GM19238 (cell line): Measurements from ENCODE around the gene PPME1.

Experiments
- DNase-seq: peaks from one replicate; pipeline ENCODE4 v3.0.0; 2011; ENCODE audit warnings: low spot score; ENCODE audit not compliant: insufficient read length

Gene PPME1

GRCh38 chr11:74280494-74280893 is 109.4 kb downstream of the PPME1 start:
- no peak for DNase-seq

DNA sequence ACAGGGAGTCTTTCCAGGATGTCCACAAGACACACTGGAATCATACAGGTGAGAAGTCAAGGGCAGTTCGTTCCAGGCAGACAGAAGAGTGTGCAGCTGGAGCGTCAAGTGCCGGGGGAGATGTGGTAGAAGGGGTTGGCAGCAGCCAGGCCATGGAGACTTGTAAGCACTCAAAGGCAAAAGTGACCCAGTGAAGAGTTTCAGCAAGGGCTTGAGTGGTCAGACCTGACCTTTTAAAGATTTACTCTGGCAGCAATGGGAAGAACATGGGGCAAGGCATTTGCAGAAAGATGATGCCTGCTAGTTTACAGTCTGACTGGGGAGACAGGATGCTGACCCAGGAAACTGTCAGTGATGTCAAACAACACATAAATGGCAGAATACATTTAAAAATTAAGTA is 111.3 kb downstream of the PPME1 start:
- no peak for DNase-seq

GRCh38 chr11:74282914-74283371 is 111.9 kb downstream of the PPME1 start:
- DNase-seq = no peak

DNA sequence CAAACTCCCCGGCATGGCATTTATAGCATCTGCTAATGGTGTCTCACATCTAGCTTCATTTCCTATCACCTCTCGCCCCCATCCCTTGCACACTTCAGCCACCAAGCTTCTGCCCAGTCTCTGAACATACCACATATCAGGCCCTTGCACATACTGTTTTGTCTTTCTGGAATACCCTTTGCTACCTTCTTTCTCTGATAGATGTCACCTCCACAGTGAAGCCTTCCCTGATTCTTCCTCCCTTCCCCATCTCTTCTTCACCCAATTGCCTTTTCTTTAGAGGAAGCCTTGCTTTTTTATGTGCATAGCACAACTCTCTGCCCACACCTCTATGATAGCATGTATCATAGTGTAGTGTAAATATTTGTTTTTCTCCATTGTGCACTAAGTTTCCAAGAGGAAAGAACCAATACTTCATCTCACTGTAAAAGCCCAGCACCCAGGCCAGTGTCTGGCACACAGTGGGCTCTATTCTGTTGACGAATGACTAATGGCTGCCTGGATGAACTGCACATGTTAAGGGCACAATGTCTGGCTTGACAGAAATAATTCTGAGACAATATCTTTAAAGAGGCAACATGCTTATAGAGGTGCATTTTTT is 112.6 kb downstream of the PPME1 start:
- DNase-seq = no peak

DNA sequence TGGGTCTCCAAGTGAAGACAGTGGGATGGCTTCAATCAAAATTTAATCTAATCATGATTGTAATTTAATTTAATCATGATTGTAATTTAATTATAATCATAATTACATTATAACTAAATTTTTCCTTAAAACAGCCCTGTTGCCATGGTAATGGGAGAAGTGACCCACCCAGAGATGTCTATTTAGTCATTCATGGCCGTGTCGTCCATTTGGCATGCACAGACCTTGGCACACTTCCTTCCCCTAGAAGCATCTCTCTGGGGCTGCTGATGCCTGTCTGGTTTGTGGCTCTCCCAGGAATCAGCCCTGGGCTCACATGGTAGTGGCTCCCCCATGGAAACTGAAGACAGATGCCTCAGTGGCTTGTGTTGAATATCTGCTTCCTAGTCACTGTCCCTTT is 113.4 kb downstream of the PPME1 start:
- DNase-seq = no peak

GRCh38 chr11:74288161-74288560 is 117.1 kb downstream of the PPME1 start:
- DNase-seq = no peak

DNA sequence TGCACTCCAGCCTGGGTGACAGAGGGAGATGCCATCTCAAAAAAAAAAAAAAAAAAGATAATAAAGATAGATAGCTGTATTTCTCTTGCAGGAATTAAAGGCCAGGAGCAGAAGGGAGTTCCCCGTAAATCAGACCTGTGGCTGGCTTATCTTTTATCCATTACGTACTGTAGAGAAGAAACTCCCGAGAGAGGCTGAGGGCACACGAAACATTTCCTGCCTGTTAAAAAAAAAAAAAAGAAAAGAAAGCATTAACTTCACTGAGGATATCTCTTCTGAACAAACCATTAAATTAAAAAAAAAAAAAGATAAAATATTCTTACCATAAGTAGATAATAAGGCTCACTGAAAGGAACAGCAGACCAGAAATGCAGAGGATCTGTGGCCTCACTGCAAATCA is 117.8 kb downstream of the PPME1 start:
- DNase-seq = no peak

DNA sequence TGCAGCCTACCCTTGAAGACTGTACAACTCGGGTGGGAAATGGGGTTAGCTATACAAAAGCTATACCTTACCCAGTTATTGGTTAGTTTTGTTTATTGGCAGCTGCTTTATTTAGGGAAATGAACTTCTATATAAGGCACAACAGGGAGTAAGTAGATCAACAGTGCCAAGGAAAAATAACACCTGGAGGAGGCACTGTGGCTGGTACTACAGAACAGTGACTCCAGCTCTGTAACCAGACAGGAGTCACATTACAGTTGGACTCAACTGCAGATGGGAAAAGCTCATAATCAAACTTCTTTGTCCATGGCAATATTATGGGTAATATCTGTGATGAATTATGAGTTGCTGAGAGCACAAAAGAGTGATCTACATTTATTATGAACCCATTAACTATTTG is 126.4 kb downstream of the PPME1 start:
- DNase-seq = no peak

GRCh38 chr11:74299015-74299414 is 127.9 kb downstream of the PPME1 start:
- no peak for DNase-seq
